GM12892 (cell line): ENCODE measurements around the gene C5orf47.

Source experiments
- POLR2A ChIP-seq: IDR thresholded peaks from 2 replicates; pipeline ENCODE4 v1.6.1; 2011; ENCODE audit warnings: low read depth, low read length, control low read depth
- TAF1 ChIP-seq: IDR thresholded peaks from 2 replicates; pipeline ENCODE4 v1.6.1; 2011; ENCODE audit warnings: low read depth, mild to moderate bottlenecking, control low read depth, low read length, borderline replicate concordance

DNA sequence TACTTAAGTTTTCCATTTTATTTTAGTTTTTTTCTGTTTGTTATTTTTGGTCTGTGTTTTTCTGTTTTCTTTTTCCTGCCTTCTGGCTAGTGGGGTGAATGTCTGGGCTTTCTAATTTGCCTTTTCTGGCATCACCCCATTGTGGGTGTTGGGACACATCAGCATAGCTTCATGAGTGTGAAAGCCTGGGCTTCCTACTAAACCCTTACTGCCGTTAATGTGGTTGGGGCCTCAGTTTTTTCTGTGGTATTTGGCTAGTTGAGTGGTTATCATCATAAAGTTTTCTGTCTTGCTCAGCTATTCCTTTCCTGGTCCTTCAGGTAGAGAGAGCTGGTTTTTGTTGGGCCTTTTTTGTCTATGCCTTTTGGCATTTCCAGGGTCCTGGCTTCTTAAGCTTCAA lies 21.4 kb downstream of the C5orf47 start:
- TF ChIP-seq TAF1 = no peak
- TF ChIP-seq POLR2A = no peak
